Mesendoderm (in vitro differentiated cells): Measurements from ENCODE around the gene CALCOCO1.

ENCODE experiments used
- DNase-seq: peaks from one replicate; pipeline ENCODE4 v3.0.0; 2013
- H2AK5ac ChIP-seq: 2 replicates; pipeline ENCODE4 v1.6.1; 2013; ENCODE audit warnings: low read length, inconsistent platforms
- H2BK120ac ChIP-seq: 2 replicates; pipeline ENCODE4 v1.6.1; 2013; ENCODE audit warnings: low read depth, mild to moderate bottlenecking, low read length, moderate library complexity, mixed read lengths
- H2BK15ac ChIP-seq: replicated peaks from 2 replicates; pipeline ENCODE4 v1.6.1; 2013; ENCODE audit warnings: low read depth, mild to moderate bottlenecking, moderate library complexity
- H2BK5ac ChIP-seq: 2 replicates; pipeline ENCODE4 v1.6.1; 2013; ENCODE audit warnings: low read length, inconsistent platforms
- H3K18ac ChIP-seq: 2 replicates; pipeline ENCODE4 v1.6.1; 2013; ENCODE audit warnings: mild to moderate bottlenecking, low read length, mixed read lengths
- H3K23ac ChIP-seq: one replicate; pipeline ENCODE4 v1.6.1; 2013; ENCODE audit warnings: low read length
- H3K27ac ChIP-seq: 2 replicates; pipeline ENCODE4 v1.5.1; 2013; ENCODE audit warnings: low read depth, mild to moderate bottlenecking, inconsistent platforms, low read length, moderate library complexity
- H3K27me3 ChIP-seq: 2 replicates; pipeline ENCODE4 v1.6.1; 2013; ENCODE audit warnings: low read length, control low read depth, mild to moderate bottlenecking, inconsistent platforms; ENCODE audit not compliant: insufficient read depth, poor library complexity
- H3K36me3 ChIP-seq: 2 replicates; pipeline ENCODE4 v1.6.1; 2013; ENCODE audit warnings: low read length, inconsistent platforms; ENCODE audit not compliant: control insufficient read depth, insufficient read depth
- H3K4ac ChIP-seq: one replicate; pipeline ENCODE4 v1.6.1; 2013; ENCODE audit warnings: low read depth, mild to moderate bottlenecking, low read length, moderate library complexity
- H3K4me1 ChIP-seq: 2 replicates; pipeline ENCODE4 v1.6.1; 2013; ENCODE audit warnings: low read depth, low read length, inconsistent platforms; ENCODE audit not compliant: control insufficient read depth
- H3K4me2 ChIP-seq: 2 replicates; pipeline ENCODE4 v1.6.1; 2013; ENCODE audit warnings: low read length
- H3K4me3 ChIP-seq: 2 replicates; pipeline ENCODE4 v1.5.1; 2013; ENCODE audit warnings: mild to moderate bottlenecking, low read length
- H3K56ac ChIP-seq: one replicate; pipeline ENCODE4 v1.6.1; 2013; ENCODE audit warnings: low read length
- H3K79me1 ChIP-seq: 2 replicates; pipeline ENCODE4 v1.6.1; 2013; ENCODE audit warnings: low read length, inconsistent platforms
- H3K79me2 ChIP-seq: 2 replicates; pipeline ENCODE4 v1.6.1; 2013; ENCODE audit warnings: mild to moderate bottlenecking, low read length; ENCODE audit not compliant: control insufficient read depth, insufficient read depth
- H3K9ac ChIP-seq: 2 replicates; pipeline ENCODE4 v1.6.1; 2013; ENCODE audit warnings: low read length, inconsistent platforms
- H4K5ac ChIP-seq: one replicate; pipeline ENCODE4 v1.6.1; 2013; ENCODE audit warnings: low read length
- H4K8ac ChIP-seq: one replicate; pipeline ENCODE4 v1.6.1; 2013; ENCODE audit warnings: low read depth, mild to moderate bottlenecking, control low read depth, low read length, moderate library complexity
- WGBS: extraction: QIAGEN DNeasy Blood & Tissue Kit; methylation state at CpG from one replicate; pipeline ENCODE4 v1.1.7; 2013; ENCODE audit warnings: low lambda C conversion rate, missing lambda C conversion rate; ENCODE audit not compliant: insufficient coverage; ENCODE audit errors: extremely low coverage; 5-methylcytosine and 5-hydroxymethylcytosine counted together

The CALCOCO1 gene

DNA sequence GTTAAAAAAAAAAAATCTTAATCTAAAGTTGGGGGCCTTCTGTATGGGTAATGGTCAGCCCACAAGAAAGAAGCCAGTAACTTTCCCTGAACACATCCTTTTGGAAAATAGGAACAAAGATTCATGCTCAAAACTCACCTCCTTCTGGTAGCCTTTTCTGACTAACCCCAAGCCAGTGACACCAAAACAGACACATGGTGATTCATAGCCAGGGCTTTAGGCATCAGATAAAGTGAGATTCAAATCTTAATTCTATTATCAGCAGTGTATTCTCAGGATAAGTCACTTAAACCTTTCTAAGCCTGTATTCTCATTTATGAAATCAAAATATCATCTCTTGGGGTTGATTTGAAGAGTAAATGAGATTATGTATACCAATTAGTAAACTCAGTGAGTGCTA lies 56.3 kb downstream of the CALCOCO1 start:
- Histone ChIP-seq H2BK120ac (no peak overlapping the region), H4K5ac (no peak overlapping the region), H3K27ac (no peak overlapping the region), H3K18ac (no peak overlapping the region), H2BK15ac (no peak overlapping the region), H3K9ac (no peak overlapping the region), H3K36me3 (peaks cover 6% of the 10 kb centered on the region), H3K4me1 (peaks cover 3% of the 10 kb centered on the region), H3K23ac (no peak overlapping the region), H3K4me3 (no peak overlapping the region), H3K4ac (no peak overlapping the region), H3K4me2 (no peak overlapping the region), H4K8ac (no peak overlapping the region), H3K27me3 (no peaks in the 10 kb centered on the region), H2AK5ac (no peak overlapping the region), H2BK5ac (no peak overlapping the region), H3K56ac (no peak overlapping the region), H3K79me1 (peaks cover 12% of the 10 kb centered on the region), H3K79me2 (peaks cover 9% of the 10 kb centered on the region)
- DNase-seq: no peak

DNA sequence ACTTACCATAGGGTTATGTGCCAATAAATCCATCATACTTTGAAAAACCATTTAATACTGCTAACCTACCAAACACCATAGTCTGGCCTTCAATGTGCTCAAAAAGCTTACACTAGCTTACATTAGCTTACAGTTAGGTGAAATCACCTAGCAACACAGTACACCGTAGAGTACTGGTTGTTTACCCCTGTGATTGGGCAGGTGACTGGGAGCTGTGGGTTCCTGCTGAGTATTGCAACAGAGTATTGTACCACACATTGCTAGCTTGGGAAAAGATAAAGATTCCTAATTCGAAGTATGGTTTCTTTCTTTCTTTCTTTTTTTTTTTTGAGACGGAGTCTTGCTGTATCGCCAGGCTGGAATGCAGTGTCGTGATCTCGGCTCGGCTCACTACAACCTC lies 56.9 kb downstream of the CALCOCO1 start:
- no peak overlapping the region for H2BK15ac ChIP-seq
- no peaks in the 10 kb centered on the region for H3K27me3 ChIP-seq
- H3K56ac ChIP-seq: no peak overlapping the region
- no peak overlapping the region for H3K4me3 ChIP-seq
- no peak overlapping the region for H3K23ac ChIP-seq
- peaks cover 6% of the 10 kb centered on the region for H3K36me3 ChIP-seq
- no peak overlapping the region for H3K9ac ChIP-seq
- WGBS: no CpG with 5 or more reads among the region's 7 CpGs
- no peak overlapping the region for H4K5ac ChIP-seq
- no peak overlapping the region for H3K27ac ChIP-seq
- H3K79me2 ChIP-seq: peaks cover 7% of the 10 kb centered on the region
- no peak overlapping the region for H2BK120ac ChIP-seq
- H3K4me2 ChIP-seq: no peak overlapping the region
- peaks cover 3% of the 10 kb centered on the region for H3K4me1 ChIP-seq
- H3K4ac ChIP-seq: no peak overlapping the region
- H3K18ac ChIP-seq: no peak overlapping the region
- DNase-seq: no peak
- H4K8ac ChIP-seq: no peak overlapping the region
- H3K79me1 ChIP-seq: peaks cover 11% of the 10 kb centered on the region
- no peak overlapping the region for H2AK5ac ChIP-seq
- H2BK5ac ChIP-seq: no peak overlapping the region

DNA sequence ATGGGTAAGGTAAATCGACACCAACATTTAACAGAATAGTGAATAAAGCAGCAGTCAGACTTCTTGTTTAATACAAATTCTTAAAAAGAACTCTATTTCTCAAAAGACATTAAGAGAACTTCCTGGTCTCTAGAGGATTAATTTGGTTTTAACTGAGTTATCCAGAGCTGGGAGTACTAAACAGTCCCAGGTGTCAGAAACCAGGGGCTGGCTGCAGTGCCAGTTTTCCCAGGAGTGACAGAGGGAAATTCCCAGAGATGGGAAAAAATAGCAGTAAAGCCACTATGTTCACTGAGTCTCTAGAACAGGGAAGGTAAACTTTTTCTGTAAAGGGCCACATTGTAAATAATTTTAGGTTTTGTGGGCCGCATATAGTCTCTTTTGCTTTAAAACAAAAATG lies 60.2 kb downstream of the CALCOCO1 start:
- Histone ChIP-seq H3K23ac (no peak overlapping the region), H3K79me1 (no peaks in the 10 kb centered on the region), H3K56ac (no peak overlapping the region), H3K4ac (no peak overlapping the region), H3K4me2 (no peak overlapping the region), H4K8ac (no peak overlapping the region), H3K4me1 (no peaks in the 10 kb centered on the region), H3K4me3 (no peak overlapping the region), H2BK15ac (no peak overlapping the region), H2BK120ac (no peak overlapping the region), H2BK5ac (no peak overlapping the region), H3K36me3 (peaks cover 11% of the 10 kb centered on the region), H4K5ac (no peak overlapping the region), H2AK5ac (no peak overlapping the region), H3K27me3 (no peaks in the 10 kb centered on the region), H3K79me2 (no peaks in the 10 kb centered on the region), H3K18ac (no peak overlapping the region), H3K9ac (no peak overlapping the region), H3K27ac (no peak overlapping the region)
- WGBS: no CpG with 5 or more reads among the region's 2 CpGs
- DNase-seq: no peak

DNA sequence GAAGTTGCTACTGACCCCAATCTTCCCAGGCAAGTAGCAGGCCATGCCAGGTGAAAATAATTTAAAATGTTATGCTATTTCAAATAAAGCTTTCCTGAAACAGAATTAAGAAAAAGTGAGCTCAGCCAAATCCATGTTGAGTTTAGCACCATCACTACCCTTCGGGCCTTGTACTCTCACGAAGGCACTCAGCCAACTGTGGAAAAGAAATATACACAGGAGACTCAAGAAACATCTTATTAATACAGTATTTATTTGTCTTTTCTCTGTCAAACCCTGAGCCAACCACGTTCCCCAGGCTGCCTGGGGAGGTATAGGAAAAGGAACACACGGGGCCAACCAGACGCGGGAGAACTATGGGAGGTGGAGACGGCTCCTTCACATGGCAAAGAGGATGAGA lies 62.3 kb downstream of the CALCOCO1 start:
- Histone ChIP-seq H4K8ac (no peak overlapping the region), H3K36me3 (peaks cover 11% of the 10 kb centered on the region), H2AK5ac (no peak overlapping the region)

DNA sequence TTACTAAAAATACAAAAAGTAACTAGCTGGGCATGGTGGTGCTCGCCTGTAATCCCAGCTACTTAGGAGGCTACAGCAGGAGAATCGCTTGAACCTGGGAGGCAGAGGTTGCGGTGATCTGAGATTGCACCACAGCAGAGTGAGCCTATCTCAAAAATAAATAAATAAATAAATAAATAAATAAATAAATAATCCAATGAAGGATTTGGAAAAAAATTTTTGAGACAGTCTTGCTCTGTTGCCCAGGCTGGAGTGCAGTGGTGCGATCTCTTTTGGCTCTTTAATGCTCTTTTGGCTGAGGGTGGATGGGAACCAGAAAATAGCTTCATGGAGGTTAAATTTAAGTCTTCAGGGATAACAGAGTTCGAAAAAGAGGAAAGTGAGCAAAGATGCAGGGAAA lies 63.1 kb downstream of the CALCOCO1 start:
- Histone ChIP-seq H3K4me2 (no peak overlapping the region), H3K79me1 (no peaks in the 10 kb centered on the region), H2BK120ac (no peak overlapping the region), H2AK5ac (no peak overlapping the region), H3K79me2 (no peaks in the 10 kb centered on the region), H3K36me3 (peaks cover 5% of the 10 kb centered on the region), H3K56ac (no peak overlapping the region), H2BK15ac (no peak overlapping the region), H3K4me3 (no peak overlapping the region), H3K9ac (no peak overlapping the region), H4K5ac (no peak overlapping the region), H3K4ac (no peak overlapping the region), H4K8ac (no peak overlapping the region), H3K4me1 (no peaks in the 10 kb centered on the region), H2BK5ac (no peak overlapping the region), H3K27me3 (no peaks in the 10 kb centered on the region), H3K23ac (no peak overlapping the region), H3K27ac (no peak overlapping the region), H3K18ac (no peak overlapping the region)
- no peak for DNase-seq
- no CpG with 5 or more reads among the region's 5 CpGs for WGBS

More for the DNA sequence above, 62.3 kb downstream of the CALCOCO1 start:
- H3K27me3 ChIP-seq: no peaks in the 10 kb centered on the region
- no peak overlapping the region for H3K18ac ChIP-seq
- no peaks in the 10 kb centered on the region for H3K79me2 ChIP-seq
- H3K4me1 ChIP-seq: no peaks in the 10 kb centered on the region
- H3K4ac ChIP-seq: no peak overlapping the region
- H3K27ac ChIP-seq: no peak overlapping the region
- H3K4me2 ChIP-seq: no peak overlapping the region
- no peak for DNase-seq
- no peak overlapping the region for H2BK120ac ChIP-seq
- no peak overlapping the region for H3K9ac ChIP-seq
- H3K4me3 ChIP-seq: no peak overlapping the region
- H3K23ac ChIP-seq: no peak overlapping the region
- H3K79me1 ChIP-seq: no peaks in the 10 kb centered on the region
- H2BK5ac ChIP-seq: no peak overlapping the region
- no peak overlapping the region for H2BK15ac ChIP-seq
- no peak overlapping the region for H4K5ac ChIP-seq
- no peak overlapping the region for H3K56ac ChIP-seq
- no CpG with 5 or more reads among the region's 7 CpGs for WGBS

DNA sequence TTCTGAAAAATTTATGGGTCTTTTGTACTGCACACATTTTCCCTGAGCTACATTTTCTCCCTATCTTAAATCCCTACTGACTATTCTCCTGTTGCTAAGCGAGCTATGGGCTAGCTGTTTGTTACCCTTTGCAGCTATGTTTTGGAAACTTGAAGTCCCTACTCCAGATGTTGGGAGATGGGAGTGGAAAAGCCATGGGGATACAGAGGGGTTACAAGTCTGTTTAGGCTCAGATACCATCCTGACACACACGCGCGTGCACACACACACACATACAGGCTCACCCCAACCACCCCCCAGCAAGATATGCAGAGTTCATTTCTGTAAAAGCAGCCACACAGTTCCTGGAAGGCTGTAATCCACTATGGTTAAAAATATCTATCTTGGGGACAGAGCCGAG lies 67.2 kb downstream of the CALCOCO1 start:
- H3K4ac ChIP-seq: no peak overlapping the region
- no peak overlapping the region for H4K8ac ChIP-seq
- H2AK5ac ChIP-seq: no peak overlapping the region
- H3K9ac ChIP-seq: no peak overlapping the region
- H3K4me2 ChIP-seq: no peak overlapping the region
- H2BK15ac ChIP-seq: no peak overlapping the region
- no CpG with 5 or more reads among the region's 5 CpGs for WGBS
- no peak overlapping the region for H2BK5ac ChIP-seq
- H3K79me1 ChIP-seq: no peaks in the 10 kb centered on the region
- no peak overlapping the region for H3K4me3 ChIP-seq
- no peak overlapping the region for H3K23ac ChIP-seq
- H3K4me1 ChIP-seq: no peaks in the 10 kb centered on the region
- H2BK120ac ChIP-seq: no peak overlapping the region
- no peak overlapping the region for H4K5ac ChIP-seq
- H3K27me3 ChIP-seq: no peaks in the 10 kb centered on the region
- no peak for DNase-seq
- no peak overlapping the region for H3K27ac ChIP-seq
- no peak overlapping the region for H3K18ac ChIP-seq
- H3K79me2 ChIP-seq: no peaks in the 10 kb centered on the region
- H3K56ac ChIP-seq: no peak overlapping the region
- peaks cover 5% of the 10 kb centered on the region for H3K36me3 ChIP-seq
